Thoracic aorta (tissue), 2 donors: ENCODE results near the gene ATP13A3. TPM values are rescaled to one million over a fixed set of nuclear protein-coding genes. Genes with fewer than 3 reads are reported as not detected.
A peak's percentile ranks its signal among the peaks of the same experiment; 100 is the strongest.
"Not testable (repeated sequence)": the region's sequence is repeated elsewhere in the genome, so short reads cannot be mapped to it uniquely, and the experiment has no call there.

Experiments used
- ATAC-seq: fragments of 150-250 bp; one replicate; pipeline ENCODE4 v1.8.0; 2017; ENCODE audit warnings: low read depth; ENCODE audit not compliant: insufficient number of reproducible peaks, low FRiP score
- DNase-seq: peaks from one replicate; pipeline ENCODE4 v3.0.0-alpha.2; 2020; ENCODE audit warnings: low spot score
- H3K27ac ChIP-seq, 2 donors: fragments of 200-600 bp; sonication (generic); 1 replicate in 1 of 2; 2 replicates in 1 of 2; pipeline ENCODE4 v1.5.1; 2016; ENCODE audit warnings: mild to moderate bottlenecking in 2 of 2, moderate library complexity in 2 of 2
- H3K27me3 ChIP-seq: fragments of 200-600 bp; sonication (generic); replicated peaks from 2 replicates; pipeline ENCODE4 v1.6.0; 2016; ENCODE audit warnings: mild to moderate bottlenecking; ENCODE audit not compliant: insufficient read depth
- H3K36me3 ChIP-seq: fragments of 200-600 bp; sonication (generic); one replicate; pipeline ENCODE4 v1.5.1; 2016
- H3K4me1 ChIP-seq, 2 donors: fragments of 200-600 bp; sonication (generic); 1 replicate in 1 of 2; 2 replicates in 1 of 2; pipeline versions ENCODE4 v1.5.1 to v1.6.0; 2016; ENCODE audit warnings: low read depth in 2 of 2, mild to moderate bottlenecking in 1 of 2; ENCODE audit not compliant: control insufficient read depth in 1 of 2
- H3K4me3 ChIP-seq: fragments of 200-600 bp; sonication (generic); 2 replicates; pipeline ENCODE4 v1.5.1; 2016; ENCODE audit warnings: mild to moderate bottlenecking
- H3K9me3 ChIP-seq: fragments of 200-600 bp; sonication (generic); 2 replicates; pipeline ENCODE4 v1.5.1; 2016
- CTCF ChIP-seq: fragments of 200-600 bp; sonication (generic); IDR thresholded peaks from one replicate; pipeline ENCODE4 v1.5.1; 2019; ENCODE audit warnings: antibody characterized with exemption
- total RNA-seq, 2 donors: library from RNA; depleted of rRNA; stranded (reverse); fragments of >200 nt; gene quantifications; one replicate each; pipeline versions ENCODE4 v1.1.0 to v1.2.3, GENCODE V29; 2016

ATP13A3 gene
- total RNA-seq, 2 donors from 2014 or later, result 188 to 361 TPM

DNA sequence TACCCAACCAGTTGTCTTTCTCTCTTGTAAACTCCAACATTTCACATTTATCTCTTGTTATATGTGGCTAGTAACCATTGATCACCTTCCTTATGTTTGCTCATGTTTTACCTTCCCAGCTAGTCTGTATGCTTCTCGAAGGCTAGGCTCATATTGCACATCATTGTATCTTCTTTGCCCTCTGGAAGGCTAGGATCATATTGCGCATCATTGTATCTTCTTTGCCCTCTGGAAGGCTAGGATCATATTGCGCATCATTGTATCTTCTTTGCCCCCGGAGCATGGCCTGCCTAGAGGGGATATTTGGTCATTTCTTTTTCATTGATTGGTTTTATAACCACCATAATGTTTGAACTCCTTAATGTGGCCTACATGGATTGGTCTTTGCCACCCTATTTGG lies 39.4 kb upstream of the ATP13A3 start:
- ATAC-seq (no peak), DNase-seq (no peak)
- no peak for TF ChIP-seq CTCF
- H3K27ac ChIP-seq, result no peak overlapping the region
- no peaks in the 10 kb centered on the region for H3K27me3 ChIP-seq
- peaks cover 0 to 7% of the 10 kb centered on the region in 2 donors for H3K4me1 ChIP-seq
- no peak overlapping the region for H3K4me3 ChIP-seq
- no peaks in the 10 kb centered on the region for H3K9me3 ChIP-seq
- H3K36me3 ChIP-seq, result no peaks in the 10 kb centered on the region

DNA sequence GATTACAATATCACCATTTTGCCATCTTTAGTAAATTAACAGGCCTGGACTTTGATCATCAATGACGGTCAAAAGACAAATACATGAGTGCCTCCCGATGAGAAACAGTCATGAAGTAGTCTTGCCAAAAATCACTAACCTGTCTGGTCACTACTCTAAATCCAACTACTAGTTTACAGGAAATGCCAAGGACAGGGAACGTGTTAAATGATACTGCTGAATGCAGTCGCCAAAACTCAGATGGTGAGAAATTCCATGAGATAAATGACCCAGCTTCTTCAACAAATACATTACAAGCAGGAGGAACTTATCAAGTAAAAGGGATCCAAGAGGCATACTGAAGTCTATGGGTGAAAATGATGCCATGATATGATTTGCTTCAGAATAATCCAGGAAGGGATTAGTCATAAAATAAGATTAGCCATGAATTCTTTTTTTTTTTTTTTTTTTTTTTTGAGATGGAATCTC lies 35.8 kb upstream of the ATP13A3 start:
- Histone ChIP-seq H3K27me3 (no peaks in the 10 kb centered on the region), H3K9me3 (no peaks in the 10 kb centered on the region), H3K4me1 (peaks cover 0 to 8% of the 10 kb centered on the region in 2 donors), H3K27ac (no peak overlapping the region), H3K4me3 (no peak overlapping the region), H3K36me3 (no peaks in the 10 kb centered on the region)
- ATAC-seq (no peak), DNase-seq (no peak)
- TF ChIP-seq CTCF, result no peak

- no peaks in the 10 kb centered on the region for H3K36me3 ChIP-seq
- peak overlapping the region in 1 of 2 donors; percentile 23 for H3K27ac ChIP-seq
- no peak for TF ChIP-seq CTCF
- no peak overlapping the region for H3K4me3 ChIP-seq
- no peaks in the 10 kb centered on the region for H3K27me3 ChIP-seq
- peaks cover 0 to 8% of the 10 kb centered on the region in 2 donors for H3K4me1 ChIP-seq
- ATAC-seq (no peak), DNase-seq (no peak)
- H3K9me3 ChIP-seq, result no peaks in the 10 kb centered on the region
Observed at GRCh38 chr3:194521510-194522260, 34.9 kb upstream of the ATP13A3 start.

- DNase-seq, ATAC-seq, H3K27me3 ChIP-seq, H3K9me3 ChIP-seq, H3K27ac ChIP-seq, H3K4me3 ChIP-seq, H3K36me3 ChIP-seq, H3K4me1 ChIP-seq: not testable (repeated sequence)
Observed at GRCh38 chr3:194520682-194521162, 33.9 kb upstream of the ATP13A3 start.

- DNase-seq, H3K4me1 ChIP-seq, H3K9me3 ChIP-seq, H3K4me3 ChIP-seq, H3K27me3 ChIP-seq, ATAC-seq, H3K36me3 ChIP-seq, H3K27ac ChIP-seq: not testable (repeated sequence)
Observed at GRCh38 chr3:194520201-194520600, 33.4 kb upstream of the ATP13A3 start.

DNA sequence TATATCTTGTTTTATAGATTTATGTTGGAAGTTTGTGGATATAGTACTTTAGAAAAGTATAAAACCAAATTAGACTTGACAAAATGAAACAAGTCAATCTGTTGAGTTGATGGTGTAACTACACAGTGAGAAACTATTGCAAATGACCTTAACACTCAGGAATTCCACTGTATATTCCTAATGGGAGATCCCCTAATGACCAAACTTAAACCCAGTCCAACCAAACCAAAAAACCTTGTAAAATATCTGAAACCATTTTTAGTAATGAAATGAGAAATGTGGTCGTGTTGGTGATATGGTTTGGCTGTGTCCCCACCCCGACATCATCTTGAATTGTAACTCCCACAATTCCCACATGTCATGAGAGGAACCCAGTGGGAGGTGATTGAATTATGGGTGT lies 31.9 kb upstream of the ATP13A3 start:
- Histone ChIP-seq H3K4me1 (peaks cover 0 to 8% of the 10 kb centered on the region in 2 donors), H3K4me3 (no peak overlapping the region), H3K36me3 (no peaks in the 10 kb centered on the region), H3K9me3 (no peaks in the 10 kb centered on the region), H3K27ac (no peak overlapping the region), H3K27me3 (no peaks in the 10 kb centered on the region)
- no peak for ATAC-seq
- no peak for TF ChIP-seq CTCF
- DNase-seq, result no peak
